ENCODE results near the gene ATP6AP1. TPM values are rescaled to one million over a fixed set of nuclear protein-coding genes. Genes with fewer than 3 reads are reported as not detected.

Gene ATP6AP1
- total RNA-seq, 1 experiment from 2014 or later, result 221 TPM

- Histone ChIP-seq H3K27me3 (ENCODE audit: control insufficient read depth, insufficient read depth, low read length) (no peaks in the 10 kb centered on the region), H3K4me1 (ENCODE audit: control insufficient read depth, insufficient read depth, low read length) (no peaks in the 10 kb centered on the region), H3K9me3 (ENCODE audit: control insufficient read depth, insufficient read depth, low read depth, low read length) (no peaks in the 10 kb centered on the region), H3K36me3 (ENCODE audit: control insufficient read depth, insufficient read depth, low read length) (no peaks in the 10 kb centered on the region), H3K4me3 (ENCODE audit: low read depth in 2 of 2, low read length in 2 of 2) (no peak overlapping the region), H3K27ac (ENCODE audit: low read length) (no peak overlapping the region)
- no peak for DNase-seq (ENCODE audit: low read depth, low spot score)
- TF ChIP-seq REST (IDR thresholded peaks at IDR 0.05; ENCODE audit: insufficient read depth in 1 of 2, low read depth in 2 of 2, low read length in 1 of 2) (no peak), TCF7L2 (IDR thresholded peaks at IDR 0.05; ENCODE audit: low read depth, low read length) (no peak)
- intact Hi-C loops (cut with micrococcal nuclease; ENCODE audit: unreplicated experiment), result no loop called here
- no peak for ATAC-seq
- BruUV-seq (replicated peaks), result no TSS peak
- ChIA-PET CTCF (no interaction called here), POLR2A (no interaction called here)
- in situ Hi-C loops (cut with HindIII; ENCODE audit: low pct_unique_long_range_greater_than_20kb, low sequenced_read_pairs), result no loop called here
These were observed 41.4 kb downstream of the ATP6AP1 start for GRCh38 chrX:154469880-154470279.

- POLR2A ChIA-PET, result no interaction called here
These were observed 42.0 kb downstream of the ATP6AP1 start for GRCh38 chrX:154470434-154470833.

More at GRCh38 chrX:154470434-154470833, 42.0 kb downstream of the ATP6AP1 start:
- no peak overlapping the region for H3K27ac ChIP-seq (ENCODE audit: low read length)
- H3K4me3 ChIP-seq (ENCODE audit: low read depth in 2 of 2, low read length in 2 of 2), result no peak overlapping the region
- no peaks in the 10 kb centered on the region for H3K4me1 ChIP-seq (ENCODE audit: control insufficient read depth, insufficient read depth, low read length)
- intact Hi-C loops (cut with micrococcal nuclease; ENCODE audit: unreplicated experiment), result no loop called here
- H3K9me3 ChIP-seq (ENCODE audit: control insufficient read depth, insufficient read depth, low read depth, low read length), result no peaks in the 10 kb centered on the region
- CTCF ChIA-PET, result no interaction called here
- no TSS peak for BruUV-seq (replicated peaks)
- no peaks in the 10 kb centered on the region for H3K27me3 ChIP-seq (ENCODE audit: control insufficient read depth, insufficient read depth, low read length)
- in situ Hi-C loops (cut with HindIII; ENCODE audit: low pct_unique_long_range_greater_than_20kb, low sequenced_read_pairs), result no loop called here
- ATAC-seq, result no peak
- no peaks in the 10 kb centered on the region for H3K36me3 ChIP-seq (ENCODE audit: control insufficient read depth, insufficient read depth, low read length)
- DNase-seq (ENCODE audit: low read depth, low spot score), result no peak
- TF ChIP-seq TCF7L2 (IDR thresholded peaks at IDR 0.05; ENCODE audit: low read depth, low read length) (no peak), SIN3A (IDR thresholded peaks at IDR 0.05; ENCODE audit: borderline replicate concordance, insufficient read depth, low read depth, low read length) (no peak), POLR2AphosphoS5 (IDR thresholded peaks at IDR 0.05; ENCODE audit: low read depth, low read length) (no peak), CTCF (IDR thresholded peaks at IDR 0.05) (no peak), REST (IDR thresholded peaks at IDR 0.05; ENCODE audit: insufficient read depth in 1 of 2, low read depth in 2 of 2, low read length in 1 of 2) (no peak)
